Measurements from ENCODE around the gene CELA3A. TPM values are rescaled to one million over a fixed set of nuclear protein-coding genes. Genes with fewer than 3 reads are reported as not detected.
"Not testable (repeated sequence)": the region's sequence is repeated elsewhere in the genome, so short reads cannot be mapped to it uniquely, and the experiment has no call there.

CELA3A gene
- polyA plus RNA-seq, 2 donors: 0.47 to 2.6 TPM

DNA sequence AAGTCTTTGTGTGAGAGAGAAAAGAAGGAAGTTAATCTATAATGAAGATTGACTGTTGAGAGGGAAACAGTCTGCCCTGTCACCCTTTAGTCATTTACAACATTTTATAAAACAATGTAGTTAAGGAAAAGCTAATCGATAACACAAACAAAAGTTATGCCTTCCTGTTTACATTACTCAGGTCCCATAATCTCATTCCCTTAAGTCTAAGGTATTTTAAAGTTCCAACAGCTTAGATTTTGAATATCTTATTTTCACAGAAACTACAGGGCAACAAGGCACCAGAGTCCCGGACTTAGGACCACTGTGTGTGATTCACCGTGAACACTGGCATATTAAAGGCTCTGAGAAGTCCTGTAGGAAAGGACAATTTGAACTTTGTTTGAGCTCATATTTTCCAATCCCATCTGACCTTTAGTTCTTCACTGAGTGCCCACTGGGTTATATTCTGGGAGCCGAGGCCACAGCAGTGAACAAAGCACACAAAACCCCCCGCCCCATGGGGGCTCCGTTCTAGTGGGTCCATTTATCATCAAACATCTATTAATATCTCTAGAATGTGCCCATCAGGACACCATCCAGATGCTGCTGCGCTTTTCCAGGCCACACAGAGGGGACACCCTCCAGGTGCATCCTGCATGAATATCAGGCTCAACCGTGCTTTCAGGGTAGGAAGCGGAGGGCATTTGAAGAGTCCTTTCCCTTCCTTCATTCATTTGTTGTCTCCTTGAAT is 3.4 kb upstream of the CELA3A start:
- H3K36me3 ChIP-seq (ENCODE audit: control insufficient read depth in 2 of 2, insufficient read depth in 2 of 2, low read length in 1 of 2); H3K27ac ChIP-seq (ENCODE audit: low read depth in 2 of 2, low read length in 1 of 2); H3K9me3 ChIP-seq (ENCODE audit: control insufficient read depth in 2 of 2, insufficient read depth in 1 of 2, low read depth in 1 of 2, low read length in 1 of 2); H3K27me3 ChIP-seq (ENCODE audit: control insufficient read depth in 1 of 2, insufficient read depth in 2 of 2, low read length in 2 of 2); H3K4me3 ChIP-seq (ENCODE audit: low read depth in 1 of 2, low read length in 2 of 2); H3K4me1 ChIP-seq (ENCODE audit: control insufficient read depth in 2 of 2, insufficient read depth in 2 of 2, low read length in 1 of 2): not testable (repeated sequence)
- WGBS, 2 donors: 46 to 63% methylated on average over 9 of the region's 9 CpGs

- H3K27ac ChIP-seq (ENCODE audit: low read depth in 2 of 2, low read length in 1 of 2); H3K27me3 ChIP-seq (ENCODE audit: control insufficient read depth in 1 of 2, insufficient read depth in 2 of 2, low read length in 2 of 2); H3K36me3 ChIP-seq (ENCODE audit: control insufficient read depth in 2 of 2, insufficient read depth in 2 of 2, low read length in 1 of 2); H3K4me3 ChIP-seq (ENCODE audit: low read depth in 1 of 2, low read length in 2 of 2); H3K4me1 ChIP-seq (ENCODE audit: control insufficient read depth in 2 of 2, insufficient read depth in 2 of 2, low read length in 1 of 2); H3K9me3 ChIP-seq (ENCODE audit: control insufficient read depth in 2 of 2, insufficient read depth in 1 of 2, low read depth in 1 of 2, low read length in 1 of 2): not testable (repeated sequence)
- WGBS, 2 donors: 68 to 78% methylated on average over 14 to 15 of the region's 15 CpGs
Observed at GRCh38 chr1:21998624-21999294, 2.7 kb upstream of the CELA3A start.

GRCh38 chr1:21999645-22000044 is 1.8 kb upstream of the CELA3A start:
- H3K27me3 ChIP-seq (ENCODE audit: control insufficient read depth in 1 of 2, insufficient read depth in 2 of 2, low read length in 2 of 2); H3K4me3 ChIP-seq (ENCODE audit: low read depth in 1 of 2, low read length in 2 of 2); H3K27ac ChIP-seq (ENCODE audit: low read depth in 2 of 2, low read length in 1 of 2); H3K4me1 ChIP-seq (ENCODE audit: control insufficient read depth in 2 of 2, insufficient read depth in 2 of 2, low read length in 1 of 2); H3K36me3 ChIP-seq (ENCODE audit: control insufficient read depth in 2 of 2, insufficient read depth in 2 of 2, low read length in 1 of 2); H3K9me3 ChIP-seq (ENCODE audit: control insufficient read depth in 2 of 2, insufficient read depth in 1 of 2, low read depth in 1 of 2, low read length in 1 of 2): not testable (repeated sequence)
- 35 to 46% methylated on average over 7 of the region's 7 CpGs for WGBS, 2 donors

DNA sequence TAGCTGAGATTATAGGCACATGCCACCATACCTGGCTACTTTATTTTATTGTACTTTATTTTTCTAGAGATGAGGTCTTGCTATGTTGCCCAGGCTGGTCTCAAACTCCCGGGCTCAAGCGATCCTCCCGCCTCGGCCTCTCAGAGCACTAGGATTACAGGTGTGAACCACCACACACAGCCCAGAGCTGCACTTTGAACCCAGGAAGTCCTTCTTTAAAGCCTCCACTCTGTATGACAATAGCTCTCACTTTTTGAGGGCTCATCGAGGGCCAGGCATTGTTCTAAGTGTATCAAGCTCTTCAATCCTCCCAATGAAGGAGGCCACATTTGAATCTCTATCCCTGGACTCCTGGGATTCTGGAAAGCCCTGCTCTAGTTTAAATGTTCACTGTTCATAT is 1.0 kb downstream of the CELA3A start:
- not testable (repeated sequence) for H3K4me3 ChIP-seq (ENCODE audit: low read depth in 1 of 2, low read length in 2 of 2); H3K27me3 ChIP-seq (ENCODE audit: control insufficient read depth in 1 of 2, insufficient read depth in 2 of 2, low read length in 2 of 2); H3K4me1 ChIP-seq (ENCODE audit: control insufficient read depth in 2 of 2, insufficient read depth in 2 of 2, low read length in 1 of 2); H3K36me3 ChIP-seq (ENCODE audit: control insufficient read depth in 2 of 2, insufficient read depth in 2 of 2, low read length in 1 of 2); H3K27ac ChIP-seq (ENCODE audit: low read depth in 2 of 2, low read length in 1 of 2); H3K9me3 ChIP-seq (ENCODE audit: control insufficient read depth in 2 of 2, insufficient read depth in 1 of 2, low read depth in 1 of 2, low read length in 1 of 2)
- 69 to 80% methylated on average over 5 of the region's 5 CpGs for WGBS, 2 donors

DNA sequence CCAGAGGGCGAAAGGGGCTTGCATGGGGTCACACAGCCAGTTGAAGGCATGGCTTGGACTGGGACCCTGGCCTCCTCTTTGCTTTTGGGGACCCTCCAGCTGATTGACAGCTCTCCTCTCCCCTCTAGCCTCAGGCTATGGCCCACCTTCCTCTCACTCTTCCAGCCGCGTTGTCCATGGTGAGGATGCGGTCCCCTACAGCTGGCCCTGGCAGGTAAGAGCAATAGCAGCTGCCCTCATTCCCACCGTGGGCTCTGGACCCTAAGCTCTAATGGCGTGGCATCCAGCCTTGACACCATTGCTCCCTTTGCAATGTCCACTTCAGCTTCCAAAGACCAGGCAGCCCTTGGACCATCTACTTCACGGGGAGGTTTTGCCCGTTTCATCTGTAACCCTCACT is 1.4 kb downstream of the CELA3A start:
- not testable (repeated sequence) for H3K9me3 ChIP-seq (ENCODE audit: control insufficient read depth in 2 of 2, insufficient read depth in 1 of 2, low read depth in 1 of 2, low read length in 1 of 2); H3K4me1 ChIP-seq (ENCODE audit: control insufficient read depth in 2 of 2, insufficient read depth in 2 of 2, low read length in 1 of 2); H3K4me3 ChIP-seq (ENCODE audit: low read depth in 1 of 2, low read length in 2 of 2); H3K27me3 ChIP-seq (ENCODE audit: control insufficient read depth in 1 of 2, insufficient read depth in 2 of 2, low read length in 2 of 2); H3K36me3 ChIP-seq (ENCODE audit: control insufficient read depth in 2 of 2, insufficient read depth in 2 of 2, low read length in 1 of 2); H3K27ac ChIP-seq (ENCODE audit: low read depth in 2 of 2, low read length in 1 of 2)
- WGBS, 2 donors: 69 to 90% methylated on average over 7 to 8 of the region's 8 CpGs

GRCh38 chr1:22003959-22004358 is 2.5 kb downstream of the CELA3A start:
- not testable (repeated sequence) for H3K4me1 ChIP-seq (ENCODE audit: control insufficient read depth in 2 of 2, insufficient read depth in 2 of 2, low read length in 1 of 2); H3K36me3 ChIP-seq (ENCODE audit: control insufficient read depth in 2 of 2, insufficient read depth in 2 of 2, low read length in 1 of 2); H3K9me3 ChIP-seq (ENCODE audit: control insufficient read depth in 2 of 2, insufficient read depth in 1 of 2, low read depth in 1 of 2, low read length in 1 of 2); H3K4me3 ChIP-seq (ENCODE audit: low read depth in 1 of 2, low read length in 2 of 2); H3K27ac ChIP-seq (ENCODE audit: low read depth in 2 of 2, low read length in 1 of 2); H3K27me3 ChIP-seq (ENCODE audit: control insufficient read depth in 1 of 2, insufficient read depth in 2 of 2, low read length in 2 of 2)
- WGBS, 2 donors: 91 to 93% methylated on average over 3 of the region's 3 CpGs

- H3K27me3 ChIP-seq (ENCODE audit: control insufficient read depth in 1 of 2, insufficient read depth in 2 of 2, low read length in 2 of 2); H3K4me3 ChIP-seq (ENCODE audit: low read depth in 1 of 2, low read length in 2 of 2); H3K36me3 ChIP-seq (ENCODE audit: control insufficient read depth in 2 of 2, insufficient read depth in 2 of 2, low read length in 1 of 2); H3K4me1 ChIP-seq (ENCODE audit: control insufficient read depth in 2 of 2, insufficient read depth in 2 of 2, low read length in 1 of 2); H3K9me3 ChIP-seq (ENCODE audit: control insufficient read depth in 2 of 2, insufficient read depth in 1 of 2, low read depth in 1 of 2, low read length in 1 of 2); H3K27ac ChIP-seq (ENCODE audit: low read depth in 2 of 2, low read length in 1 of 2): not testable (repeated sequence)
- 59 to 71% methylated on average over 18 of the region's 18 CpGs for WGBS, 2 donors
Observed at GRCh38 chr1:22005261-22006149, 4.0 kb downstream of the CELA3A start.

GRCh38 chr1:22006736-22007135 is 5.3 kb downstream of the CELA3A start:
- H3K27me3 ChIP-seq (ENCODE audit: control insufficient read depth in 1 of 2, insufficient read depth in 2 of 2, low read length in 2 of 2): not testable (repeated sequence)
- 85 to 89% methylated on average over 8 to 13 of the region's 13 CpGs for WGBS, 2 donors

GRCh38 chr1:22007262-22007661 is 5.8 kb downstream of the CELA3A start:
- 51 to 57% methylated on average over 9 of the region's 10 CpGs for WGBS, 2 donors
- not testable (repeated sequence) for H3K36me3 ChIP-seq (ENCODE audit: control insufficient read depth in 2 of 2, insufficient read depth in 2 of 2, low read length in 1 of 2); H3K27me3 ChIP-seq (ENCODE audit: control insufficient read depth in 1 of 2, insufficient read depth in 2 of 2, low read length in 2 of 2); H3K4me1 ChIP-seq (ENCODE audit: control insufficient read depth in 2 of 2, insufficient read depth in 2 of 2, low read length in 1 of 2); H3K9me3 ChIP-seq (ENCODE audit: control insufficient read depth in 2 of 2, insufficient read depth in 1 of 2, low read depth in 1 of 2, low read length in 1 of 2); H3K4me3 ChIP-seq (ENCODE audit: low read depth in 1 of 2, low read length in 2 of 2); H3K27ac ChIP-seq (ENCODE audit: low read depth in 2 of 2, low read length in 1 of 2)

More at GRCh38 chr1:22006736-22007135, 5.3 kb downstream of the CELA3A start:
- not testable (repeated sequence) for H3K36me3 ChIP-seq (ENCODE audit: control insufficient read depth in 2 of 2, insufficient read depth in 2 of 2, low read length in 1 of 2); H3K27ac ChIP-seq (ENCODE audit: low read depth in 2 of 2, low read length in 1 of 2); H3K4me1 ChIP-seq (ENCODE audit: control insufficient read depth in 2 of 2, insufficient read depth in 2 of 2, low read length in 1 of 2); H3K9me3 ChIP-seq (ENCODE audit: control insufficient read depth in 2 of 2, insufficient read depth in 1 of 2, low read depth in 1 of 2, low read length in 1 of 2); H3K4me3 ChIP-seq (ENCODE audit: low read depth in 1 of 2, low read length in 2 of 2)

Data from esophagus (tissue), 2 donors.